GM23338 (cell line): Measurements from ENCODE around the gene CLEC12A. TPM values are rescaled to one million over a fixed set of nuclear protein-coding genes. Genes with fewer than 3 reads are reported as not detected.

Source experiments
- ATAC-seq: fragments of 200-7000 bp; cut with Tn5 transposase; 3 replicates; pipeline ENCODE4 v1.9.1; 2020
- DNase-seq: peaks from one replicate; pipeline ENCODE4 v3.0.0-alpha.2; 2015; ENCODE audit warnings: low spot score
- H2AFZ ChIP-seq: fragments of 200-600 bp; sonication (generic); 2 replicates; pipeline ENCODE4 v1.8.0; 2016; ENCODE audit warnings: antibody characterized with exemption, mild to moderate bottlenecking, moderate library complexity
- H3F3A ChIP-seq: fragments of 200-600 bp; sonication (generic); replicated peaks from 2 replicates; pipeline ENCODE4 v1.8.0; 2017; ENCODE audit warnings: antibody characterized with exemption, mixed run types, low read depth
- H3K27ac ChIP-seq: fragments of 200-600 bp; sonication (generic); 2 replicates; pipeline ENCODE4 v1.6.1; 2016; ENCODE audit warnings: low read depth
- H3K27me3 ChIP-seq: fragments of 200-600 bp; sonication (generic); 2 replicates; pipeline ENCODE4 v1.8.0; 2016; ENCODE audit warnings: mild to moderate bottlenecking, mixed run types, moderate library complexity; ENCODE audit not compliant: insufficient read depth
- H3K36me3 ChIP-seq: fragments of 200-600 bp; sonication (generic); 2 replicates; pipeline ENCODE4 v1.8.0; 2016; ENCODE audit warnings: mild to moderate bottlenecking; ENCODE audit not compliant: insufficient read depth
- H3K4me1 ChIP-seq: fragments of 200-600 bp; sonication (generic); 2 replicates; pipeline ENCODE4 v1.8.0; 2016; ENCODE audit warnings: mild to moderate bottlenecking, moderate library complexity; ENCODE audit not compliant: insufficient read depth
- H3K4me2 ChIP-seq: fragments of 200-600 bp; sonication (generic); 2 replicates; pipeline ENCODE4 v1.7.1; 2017; ENCODE audit warnings: mixed run types
- H3K4me3 ChIP-seq: fragments of 200-600 bp; sonication (generic); 2 replicates; pipeline ENCODE4 v1.6.1; 2016; ENCODE audit warnings: mixed run types
- H3K79me2 ChIP-seq: fragments of 200-600 bp; sonication (generic); replicated peaks from 2 replicates; pipeline ENCODE4 v1.8.0; 2017; ENCODE audit warnings: mild to moderate bottlenecking; ENCODE audit not compliant: insufficient read depth
- H3K9me2 ChIP-seq: fragments of 200-600 bp; sonication (generic); 2 replicates; pipeline ENCODE4 v1.8.0; 2017; ENCODE audit not compliant: insufficient read depth
- H4K20me1 ChIP-seq: fragments of 200-600 bp; sonication (generic); replicated peaks from 2 replicates; pipeline ENCODE4 v1.8.0; 2017; ENCODE audit warnings: mild to moderate bottlenecking; ENCODE audit not compliant: insufficient read depth
- H3K27ac Mint-ChIP-seq: 2 replicates; pipeline ENCODE4 v1.8.0; 2020; ENCODE audit warnings: inconsistent platforms, mild to moderate bottlenecking, moderate library complexity, mixed read lengths
- H3K27me3 Mint-ChIP-seq: 3 replicates; pipeline ENCODE4 v1.8.0; 2022; ENCODE audit warnings: low read depth, mild to moderate bottlenecking, moderate library complexity, mixed read lengths, inconsistent platforms; ENCODE audit not compliant: insufficient read depth, poor library complexity
- H3K36me3 Mint-ChIP-seq: 3 replicates; pipeline ENCODE4 v1.8.0; 2021; ENCODE audit warnings: low read depth, mild to moderate bottlenecking, inconsistent platforms, moderate library complexity, mixed read lengths
- H3K4me1 Mint-ChIP-seq: 3 replicates; pipeline ENCODE4 v1.8.0; 2020; ENCODE audit warnings: mild to moderate bottlenecking, inconsistent platforms, mixed read lengths
- H3K4me3 Mint-ChIP-seq: 3 replicates; pipeline ENCODE4 v1.8.0; 2021; ENCODE audit warnings: moderate library complexity, mild to moderate bottlenecking, inconsistent platforms, mixed read lengths
- H3K9me3 Mint-ChIP-seq: 3 replicates; pipeline ENCODE4 v1.8.0; 2020; ENCODE audit warnings: moderate library complexity, mild to moderate bottlenecking, inconsistent platforms, mixed read lengths
- CREB1 ChIP-seq: fragments of 250-450 bp; sonication (Bioruptor Pico); IDR thresholded peaks from 2 replicates; pipeline ENCODE4 v1.5.0; 2020; ENCODE audit warnings: low read depth, mild to moderate bottlenecking, moderate library complexity
- CTCF ChIP-seq, 2 experiments: fragments of 200-600 bp in 1 of 2; sonication (generic) in 1 of 2; conservative IDR thresholded peaks; 2 replicates each; pipeline versions ENCODE4 v1.5.1 to v1.6.1; 2016 to 2017; ENCODE audit warnings: antibody characterized with exemption in 2 of 2, low read depth in 2 of 2, mild to moderate bottlenecking in 2 of 2, moderate library complexity in 1 of 2
- EZH2phosphoT487 ChIP-seq: fragments of 200-600 bp; sonication (generic); IDR thresholded peaks from one replicate; pipeline ENCODE4 v1.8.1; 2018; ENCODE audit warnings: antibody characterized with exemption; ENCODE audit not compliant: unreplicated experiment
- POLR2AphosphoS5 ChIP-seq: IDR thresholded peaks from 2 replicates; pipeline ENCODE4 v1.6.1; 2016; ENCODE audit warnings: antibody characterized with exemption, low read depth
- ZNF331 ChIP-seq: fragments of 250-450 bp; sonication (Bioruptor Pico); IDR thresholded peaks from 2 replicates; pipeline ENCODE4 v1.5.0; 2020; ENCODE audit warnings: low read depth, mild to moderate bottlenecking, moderate library complexity
- ZNF462 ChIP-seq: fragments of 250-450 bp; sonication (Bioruptor Pico); IDR thresholded peaks from 2 replicates; pipeline ENCODE4 v1.5.0; 2020; ENCODE audit warnings: mild to moderate bottlenecking, moderate library complexity
- polyA plus RNA-seq: library from polyadenylated mRNA; unstranded; fragments of >200 nt; fragmentation: Nextera tagmentation; extraction: Ambion mirVana; gene quantifications from 2 replicates; pipeline ENCODE4 v1.2.1, GENCODE V29; 2016
- total RNA-seq: library from RNA; depleted of rRNA; stranded (reverse); fragments of >200 nt; shearing (Covaris generic); gene quantifications from 2 replicates; pipeline ENCODE4 v1.2.3, GENCODE V29; 2014

The CLEC12A gene
- total and polyA plus RNA-seq, 2 experiments from 2014 or later = not detected

- Mint-ChIP-seq H3K4me3 (no peak overlapping the region), H3K27ac (no peak overlapping the region), H3K27me3 (peaks cover 2% of the 10 kb centered on the region), H3K9me3 (no peaks in the 10 kb centered on the region), H3K36me3 (no peaks in the 10 kb centered on the region), H3K4me1 (peaks cover 2% of the 10 kb centered on the region; the same call in 1 of the 3 replicates)
- Histone ChIP-seq H3K27ac (no peak overlapping the region), H2AFZ (no peak overlapping the region), H3K4me2 (no peak overlapping the region), H3K36me3 (no peaks in the 10 kb centered on the region), H3K9me2 (no peaks in the 10 kb centered on the region), H4K20me1 (no peaks in the 10 kb centered on the region), H3K4me3 (no peak overlapping the region), H3F3A (no peaks in the 10 kb centered on the region), H3K4me1 (no peaks in the 10 kb centered on the region), H3K27me3 (no peaks in the 10 kb centered on the region), H3K79me2 (no peaks in the 10 kb centered on the region)
- DNase-seq = no peak
- no peak for TF ChIP-seq CTCF (conservative IDR thresholded peaks at IDR 0.05; ENCODE audit: low read depth in 2 of 2)
- TF ChIP-seq POLR2AphosphoS5 = no peak
- no peak for TF ChIP-seq CREB1 (CRISPR knock-in tag)
- TF ChIP-seq ZNF462 = no peak
- TF ChIP-seq ZNF331 = no peak
- TF ChIP-seq EZH2phosphoT487 = no peak
- ATAC-seq = no peak
Measured at GRCh38 chr12:9928607-9929006, 42.6 kb upstream of the CLEC12A start.
